ENCODE results near the gene NOTO.
"Not testable (repeated sequence)": the region's sequence is repeated elsewhere in the genome, so short reads cannot be mapped to it uniquely, and the experiment has no call there.

Gene NOTO

GRCh38 chr2:73176881-73177644 is 25.3 kb upstream of the NOTO start:
- peak; percentile 36 for DNase-seq (ENCODE audit: extremely low read depth, low read depth)

GRCh38 chr2:73177645-73178255 is 24.6 kb upstream of the NOTO start:
- no peak for DNase-seq (ENCODE audit: extremely low read depth, low read depth)
- TF ChIP-seq CTCF (IDR thresholded peaks at IDR 0.05; ENCODE audit: low read depth, low read length, missing control alignments): no peak
- no peak overlapping the region for H3K4me3 ChIP-seq (replicated peaks; ENCODE audit: low read depth, low read length)

More at GRCh38 chr2:73176881-73177644, 25.3 kb upstream of the NOTO start:
- TF ChIP-seq CTCF (IDR thresholded peaks at IDR 0.05; ENCODE audit: low read depth, low read length, missing control alignments): peak; percentile 87
- H3K4me3 ChIP-seq (replicated peaks; ENCODE audit: low read depth, low read length): peak overlapping the region; percentile 45

GRCh38 chr2:73185965-73186364 is 16.4 kb upstream of the NOTO start:
- no peak for TF ChIP-seq CTCF (IDR thresholded peaks at IDR 0.05; ENCODE audit: low read depth, low read length, missing control alignments)
- no peak for DNase-seq (ENCODE audit: extremely low read depth, low read depth)
- H3K4me3 ChIP-seq (replicated peaks; ENCODE audit: low read depth, low read length): no peak overlapping the region

- TF ChIP-seq CTCF (IDR thresholded peaks at IDR 0.05; ENCODE audit: low read depth, low read length, missing control alignments): no peak
- no peak for DNase-seq (ENCODE audit: extremely low read depth, low read depth)
- no peak overlapping the region for H3K4me3 ChIP-seq (replicated peaks; ENCODE audit: low read depth, low read length)
Observed at GRCh38 chr2:73187549-73187948, 14.8 kb upstream of the NOTO start.

GRCh38 chr2:73197579-73197978 is 4.8 kb upstream of the NOTO start:
- TF ChIP-seq CTCF (IDR thresholded peaks at IDR 0.05; ENCODE audit: low read depth, low read length, missing control alignments): no peak
- no peak overlapping the region for H3K4me3 ChIP-seq (replicated peaks; ENCODE audit: low read depth, low read length)
- DNase-seq (ENCODE audit: extremely low read depth, low read depth): no peak

- H3K4me3 ChIP-seq (replicated peaks; ENCODE audit: low read depth, low read length): not testable (repeated sequence)
Observed at GRCh38 chr2:73200281-73200680, 2.1 kb upstream of the NOTO start.

GRCh38 chr2:73203055-73203681 is 794 bp downstream of the NOTO start:
- DNase-seq (ENCODE audit: extremely low read depth, low read depth): no peak
- H3K4me3 ChIP-seq (replicated peaks; ENCODE audit: low read depth, low read length): no peak overlapping the region
- no peak for TF ChIP-seq CTCF (IDR thresholded peaks at IDR 0.05; ENCODE audit: low read depth, low read length, missing control alignments)

More at GRCh38 chr2:73200281-73200680, 2.1 kb upstream of the NOTO start:
- DNase-seq (ENCODE audit: extremely low read depth, low read depth): not testable (repeated sequence)
